Endothelial cell of umbilical vein (primary cell): Measurements from ENCODE around the gene VAV2. TPM values are rescaled to one million over a fixed set of nuclear protein-coding genes. Genes with fewer than 3 reads are reported as not detected.
A peak's percentile ranks its signal among the peaks of the same experiment; 100 is the strongest.

Experiments used
- BruUV-seq: library from RNA; stranded (reverse); fragments of 400-500 nt; replicated peaks from 2 replicates; lab custom pipeline; 2021; lab: Mats Ljungman, UMichigan
- CTCF ChIA-PET: fragments of 300-600, 350-600 bp; sonication (Branson Sonifier 250); formaldehyde crosslinking; loops from one replicate; lab custom pipeline; 2021; ENCODE audit warnings: antibody characterized with exemption, inconsistent platforms; lab: Charles Lee
- POLR2A ChIA-PET: fragments of 300-600, 350-600 bp; sonication (Branson Sonifier 250); formaldehyde crosslinking; loops from one replicate; lab custom pipeline; 2021; ENCODE audit warnings: antibody characterized with exemption, inconsistent platforms; lab: Charles Lee
- DNase-seq: peaks from one replicate; pipeline ENCODE4 v3.0.0-alpha.2; 2011; ENCODE audit warnings: low read depth, low spot score
- FAIRE-seq: peaks from 2 replicates; lab custom pipeline; 2011; peaks lifted over from hg19 to GRCh38; lab: Jason Lieb, UNC
- H2AFZ ChIP-seq: 2 replicates; pipeline ENCODE4 v1.6.0; 2012; ENCODE audit warnings: low read depth, low read length, control low read depth, inconsistent platforms
- H3K27ac ChIP-seq: 2 replicates; pipeline ENCODE4 v1.5.1; 2011; ENCODE audit warnings: low read depth, mild to moderate bottlenecking, control low read depth, low read length, moderate library complexity; ENCODE audit not compliant: insufficient read depth
- H3K27me3 ChIP-seq, 2 experiments: 2 replicates each; pipeline versions ENCODE4 v1.6.0 to v1.6.1; 2011; ENCODE audit warnings: low read length in 2 of 2, mixed read lengths in 1 of 2; ENCODE audit not compliant: control insufficient read depth in 2 of 2, insufficient read depth in 2 of 2
- H3K36me3 ChIP-seq, 2 experiments: 2 replicates in 1 of 2; 3 replicates in 1 of 2; pipeline ENCODE4 v1.5.1; 2011; ENCODE audit warnings: low read length in 2 of 2, mild to moderate bottlenecking in 1 of 2, moderate library complexity in 1 of 2; ENCODE audit not compliant: control insufficient read depth in 2 of 2, insufficient read depth in 2 of 2; ENCODE audit errors: extremely low read depth in 1 of 2
- H3K4me1 ChIP-seq: 3 replicates; pipeline ENCODE4 v1.5.1; 2011; ENCODE audit warnings: mild to moderate bottlenecking, low read length; ENCODE audit not compliant: control insufficient read depth, insufficient read depth; ENCODE audit errors: extremely low read depth
- H3K4me2 ChIP-seq: 2 replicates; pipeline ENCODE4 v1.6.1; 2011; ENCODE audit warnings: low read length, control low read depth, mixed read lengths; ENCODE audit not compliant: insufficient read depth
- H3K4me3 ChIP-seq, 3 experiments: fragments of 200-600 bp in 1 of 3; sonication (generic), shearing (Covaris generic) in 1 of 3; replicated peaks in 1 of 3; 2 replicates each; pipeline ENCODE4 v1.5.1; 2011 to 2016; ENCODE audit warnings: control low read depth in 3 of 3, low read length in 3 of 3, mild to moderate bottlenecking in 2 of 3, inconsistent platforms in 1 of 3, low read depth in 1 of 3, moderate library complexity in 1 of 3; ENCODE audit not compliant: insufficient read depth in 1 of 3
- H3K79me2 ChIP-seq: 2 replicates; pipeline ENCODE4 v1.6.0; 2012; ENCODE audit warnings: low read length, inconsistent platforms; ENCODE audit not compliant: control insufficient read depth, insufficient read depth
- H3K9ac ChIP-seq: replicated peaks from 2 replicates; pipeline ENCODE3; 2011; ENCODE audit warnings: low read length, control low read depth; ENCODE audit not compliant: insufficient read depth; ENCODE audit errors: extremely low read depth
- H3K9me1 ChIP-seq: replicated peaks from 3 replicates; pipeline ENCODE4 v1.6.0; 2011; ENCODE audit warnings: mild to moderate bottlenecking, low read length; ENCODE audit not compliant: control insufficient read depth, insufficient read depth; ENCODE audit errors: extremely low read depth
- H3K9me3 ChIP-seq: replicated peaks from 2 replicates; pipeline ENCODE4 v1.5.1; 2012; ENCODE audit warnings: low read length, inconsistent platforms; ENCODE audit not compliant: control insufficient read depth, insufficient read depth
- H4K20me1 ChIP-seq: replicated peaks from 2 replicates; pipeline ENCODE3; 2011; ENCODE audit warnings: mild to moderate bottlenecking, low read length; ENCODE audit not compliant: control insufficient read depth, insufficient read depth; ENCODE audit errors: extremely low read depth
- POLR2AphosphoS5 ChIP-seq: IDR thresholded peaks from 2 replicates; pipeline ENCODE4 v1.6.1; 2012; ENCODE audit warnings: low read depth, mild to moderate bottlenecking, control low read depth, low read length, moderate library complexity; ENCODE audit not compliant: insufficient read depth
- dilution Hi-C: fragments of 300-500 bp; cut with MboI; formaldehyde crosslinking; loops from one replicate; pipeline ENCODE4 v1.15.0; 2019; ENCODE audit warnings: low sequenced_read_pairs; ENCODE audit not compliant: extremely low pct_ligation_motif_present
- intact Hi-C: fragments of 100-400 bp; cut with micrococcal nuclease; formaldehyde crosslinking; loops from one replicate; pipeline ENCODE4 v1.10.0; 2022
- polyA plus RNA-seq, 4 experiments: library from polyadenylated mRNA; depleted of rRNA in 3 of 4; stranded (reverse) in 3 of 4; unstranded in 1 of 4; fragments of >200 nt; gene quantifications; 2 replicates each; pipeline versions ENCODE4 v1.2.1 to v1.2.3, GENCODE V29; 2011 to 2012; ENCODE audit warnings: missing spikeins in 1 of 4
- total RNA-seq: library from RNA; stranded (reverse); gene quantifications from 2 replicates; pipeline ENCODE4 v1.2.3, GENCODE V29; 2021
- TF ChIP-seq, protein P1 (sequence below), 2 donors: IDR thresholded peaks; 1 replicate in 1 of 2; 2 replicates in 1 of 2; pipeline ENCODE4 v1.5.1; 2011; ENCODE audit warnings: low read length in 2 of 2, mild to moderate bottlenecking in 2 of 2, moderate library complexity in 2 of 2, control low read depth in 1 of 2, inconsistent platforms in 1 of 2, low read depth in 1 of 2; ENCODE audit not compliant: insufficient read depth in 1 of 2; ENCODE audit errors: extremely low read depth in 1 of 2

The VAV2 gene
- total and polyA plus RNA-seq, 2 donors (not counting 3 experiments of a cell fraction or from before 2014, with no cell fraction given) = 10.6 to 30.6 TPM

DNA sequence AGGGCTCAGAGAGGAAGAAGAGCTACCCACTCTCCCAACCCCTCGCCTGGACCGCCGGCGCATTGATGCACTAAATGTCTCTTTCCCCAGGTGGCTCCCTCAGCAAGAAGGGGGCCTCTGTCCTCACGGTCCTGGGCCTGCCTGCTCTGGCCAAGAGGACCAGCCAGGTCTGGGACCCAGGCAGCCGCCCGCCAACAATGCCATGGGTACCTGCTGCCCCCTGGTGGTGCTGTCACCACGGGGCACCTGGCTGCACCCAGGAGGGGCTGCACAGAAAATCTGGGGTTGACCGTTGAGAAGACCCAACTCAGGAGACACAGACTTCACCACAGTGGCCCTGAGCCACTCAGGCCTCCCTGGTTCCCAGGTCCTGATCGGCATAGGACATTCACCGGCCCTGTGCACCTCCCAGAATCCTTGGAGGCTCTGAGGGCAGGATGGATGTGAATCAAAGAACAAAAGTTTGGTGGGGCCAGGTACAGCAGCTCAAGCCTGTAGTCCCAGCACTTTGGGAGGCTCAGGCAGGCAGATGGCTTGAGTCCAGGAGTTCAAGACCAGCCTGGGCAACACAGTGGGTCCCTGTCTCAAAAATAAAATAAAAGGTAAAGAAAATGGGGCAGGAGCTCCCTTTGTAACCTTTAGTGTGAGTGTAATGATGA, 2.4 kb upstream of the VAV2 start:
- no peak overlapping the region for H3K9ac ChIP-seq
- no peaks in the 10 kb centered on the region for H3K27me3 ChIP-seq
- TF ChIP-seq, protein P1, sequence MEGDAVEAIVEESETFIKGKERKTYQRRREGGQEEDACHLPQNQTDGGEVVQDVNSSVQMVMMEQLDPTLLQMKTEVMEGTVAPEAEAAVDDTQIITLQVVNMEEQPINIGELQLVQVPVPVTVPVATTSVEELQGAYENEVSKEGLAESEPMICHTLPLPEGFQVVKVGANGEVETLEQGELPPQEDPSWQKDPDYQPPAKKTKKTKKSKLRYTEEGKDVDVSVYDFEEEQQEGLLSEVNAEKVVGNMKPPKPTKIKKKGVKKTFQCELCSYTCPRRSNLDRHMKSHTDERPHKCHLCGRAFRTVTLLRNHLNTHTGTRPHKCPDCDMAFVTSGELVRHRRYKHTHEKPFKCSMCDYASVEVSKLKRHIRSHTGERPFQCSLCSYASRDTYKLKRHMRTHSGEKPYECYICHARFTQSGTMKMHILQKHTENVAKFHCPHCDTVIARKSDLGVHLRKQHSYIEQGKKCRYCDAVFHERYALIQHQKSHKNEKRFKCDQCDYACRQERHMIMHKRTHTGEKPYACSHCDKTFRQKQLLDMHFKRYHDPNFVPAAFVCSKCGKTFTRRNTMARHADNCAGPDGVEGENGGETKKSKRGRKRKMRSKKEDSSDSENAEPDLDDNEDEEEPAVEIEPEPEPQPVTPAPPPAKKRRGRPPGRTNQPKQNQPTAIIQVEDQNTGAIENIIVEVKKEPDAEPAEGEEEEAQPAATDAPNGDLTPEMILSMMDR (IDR thresholded peaks at IDR 0.05; ENCODE audit: extremely low read depth in 1 of 2, insufficient read depth in 1 of 2, low read depth in 1 of 2, low read length in 2 of 2) = peak; percentile 97
- no peak for TF ChIP-seq POLR2AphosphoS5
- intact Hi-C loops (loop anchor here (1.0 to 5.0 kb wide), 6 partner anchors 105 to 461 kb away; no protein-coding TSS in a partner anchor), dilution Hi-C loops (no loop called here)
- no TSS peak for BruUV-seq
- peaks cover 15% of the 10 kb centered on the region for H3K4me1 ChIP-seq
- H2AFZ ChIP-seq = no peak overlapping the region
- H3K36me3 ChIP-seq = no peaks in the 10 kb centered on the region
- H3K9me1 ChIP-seq = no peaks in the 10 kb centered on the region
- H3K27ac ChIP-seq = no peak overlapping the region
- peaks cover 26% of the 10 kb centered on the region for H3K79me2 ChIP-seq
- POLR2A ChIA-PET = interaction anchor here (0.5 to 1.0 kb wide), 2 partner anchors 30 to 206 kb away, joined by 3 to 5 read pairs; no protein-coding TSS in a partner anchor
- CTCF ChIA-PET = interaction anchor here (0.8 to 5.5 kb wide), 33 partner anchors 11 to 462 kb away, joined by 3 to 232 read pairs (median 7); partner anchors contain the start of gene BRD3OS
- no peaks in the 10 kb centered on the region for H4K20me1 ChIP-seq
- FAIRE-seq (peak; percentile 78), DNase-seq (peak; percentile 71)
- no peak overlapping the region for H3K4me3 ChIP-seq
- H3K9me3 ChIP-seq = no peaks in the 10 kb centered on the region
- no peak overlapping the region for H3K4me2 ChIP-seq
